HepG2 (cell line): ENCODE measurements around the gene ANAPC2. TPM values are rescaled to one million over a fixed set of nuclear protein-coding genes. Genes with fewer than 3 reads are reported as not detected.

ENCODE experiments used
- AKNA ChIP-seq: sonication (generic); formaldehyde crosslinking; IDR thresholded peaks from 2 replicates; pipeline ENCODE4 v1.4.0; 2020; ENCODE audit warnings: missing genetic modification reagents, borderline replicate concordance
- ASH2L ChIP-seq: fragments of 300-600, 200-600 bp; sonication (generic); IDR thresholded peaks from 2 replicates; pipeline ENCODE4 v1.7.0; 2017; ENCODE audit warnings: low read depth, mild to moderate bottlenecking, moderate library complexity, mixed read lengths, low read length; ENCODE audit not compliant: insufficient read length
- FOXK1 ChIP-seq: sonication (generic); formaldehyde crosslinking; IDR thresholded peaks from 2 replicates; pipeline ENCODE4 v1.4.0; 2020; ENCODE audit warnings: low read depth, missing genetic modification reagents, borderline replicate concordance
- GABPA ChIP-seq, 2 experiments: IDR thresholded peaks; 2 replicates each; pipeline ENCODE4 v1.6.1; 2011 to 2016; ENCODE audit warnings: low read depth in 2 of 2, low read length in 1 of 2, missing biosample characterization in 1 of 2, missing genetic modification characterization in 1 of 2
- HDAC2 ChIP-seq: sonication (generic); formaldehyde crosslinking; IDR thresholded peaks from 2 replicates; pipeline ENCODE4 v1.4.0; 2020; ENCODE audit warnings: missing genetic modification reagents
- KAT8 ChIP-seq: IDR thresholded peaks from 2 replicates; pipeline ENCODE4 v1.6.1; 2016; ENCODE audit warnings: missing genetic modification reagents, missing compliant biosample characterization
- MIER3 ChIP-seq: IDR thresholded peaks from 2 replicates; pipeline ENCODE4 v1.6.1; 2016; ENCODE audit warnings: missing compliant biosample characterization, borderline replicate concordance
- PRDM10 ChIP-seq: sonication (generic); formaldehyde crosslinking; IDR thresholded peaks from 2 replicates; pipeline ENCODE4 v1.4.0; 2020; ENCODE audit warnings: low read depth, missing genetic modification reagents
- RFXAP ChIP-seq: sonication (generic); formaldehyde crosslinking; IDR thresholded peaks from 2 replicates; pipeline ENCODE4 v1.4.0; 2020; ENCODE audit warnings: missing genetic modification reagents, borderline replicate concordance
- SIX4 ChIP-seq: sonication (generic); formaldehyde crosslinking; IDR thresholded peaks from 2 replicates; pipeline ENCODE4 v1.4.0; 2020; ENCODE audit warnings: missing genetic modification reagents
- SOX13 ChIP-seq, 3 experiments: fragments of 450-650 bp in 1 of 3; sonication (generic) in 1 of 3; formaldehyde crosslinking in 1 of 3; IDR thresholded peaks in 2 of 3; conservative IDR thresholded peaks in 1 of 3; 2 replicates each; pipeline versions ENCODE4 v1.5.0 to v1.6.1; 2016 to 2020; ENCODE audit warnings: antibody characterized with exemption in 1 of 3, mild to moderate bottlenecking in 1 of 3, missing compliant biosample characterization in 1 of 3, missing genetic modification reagents in 1 of 3, moderate library complexity in 1 of 3
- ZNF251 ChIP-seq: sonication (generic); formaldehyde crosslinking; IDR thresholded peaks from 2 replicates; pipeline ENCODE4 v1.9.0; 2021; ENCODE audit warnings: mild to moderate bottlenecking, missing genetic modification reagents
- ZNF282 ChIP-seq: fragments of 450-650 bp; IDR thresholded peaks from 2 replicates; pipeline ENCODE4 v1.6.1; 2018; ENCODE audit not compliant: partially characterized antibody
- ZNF343 ChIP-seq: sonication (generic); formaldehyde crosslinking; IDR thresholded peaks from 2 replicates; pipeline ENCODE4 v1.4.0; 2020; ENCODE audit warnings: mild to moderate bottlenecking, missing genetic modification reagents
- polyA plus RNA-seq, 8 experiments: library from polyadenylated mRNA; depleted of rRNA in 3 of 8; stranded (reverse) in 7 of 8; unstranded in 1 of 8; fragments of >200 nt; fragmentation: Illumina TruSeq in 4 of 8; extraction: Trizol in 4 of 8; gene quantifications; 2 replicates each; pipeline versions ENCODE4 v1.2.1 to v1.2.3, GENCODE V29; 2011 to 2016; ENCODE audit warnings: low read depth in 4 of 8, missing spikeins in 1 of 8, mixed read lengths in 1 of 8; ENCODE audit not compliant: insufficient read depth in 1 of 8
- total RNA-seq, 5 experiments: library from RNA; depleted of rRNA; stranded (reverse); fragments of >200 nt; fragmentation: Illumina TruSeq; extraction: Trizol; gene quantifications; 2 replicates each; pipeline ENCODE4 v1.2.3, GENCODE V29; 2016; ENCODE audit warnings: low read depth in 1 of 5
- TF ChIP-seq, protein P1 (sequence below): IDR thresholded peaks from 2 replicates; pipeline ENCODE4 v1.6.1; 2016; ENCODE audit warnings: low read depth, borderline replicate concordance
- TF ChIP-seq, protein P2 (sequence below): sonication (generic); formaldehyde crosslinking; IDR thresholded peaks from 2 replicates; pipeline ENCODE4 v1.4.0; 2020; ENCODE audit warnings: missing genetic modification reagents

Gene ANAPC2
- total and polyA plus RNA-seq, 2 of the 13 experiments (the other 11 are each of a cell fraction or from before 2014, with no cell fraction given): 12.3 to 15.4 TPM

GRCh38 chr9:137188490-137189296, at the start of gene ANAPC2, which contains the start of gene SSNA1 (continued):
- TF ChIP-seq SOX13 (IDR thresholded peaks at IDR 0.05) (no peak; the same call in 1 of the 2 replicates), SOX13 (CRISPR knock-in tag; conservative IDR thresholded peaks at IDR 0.05 in 1 of 2, IDR thresholded peaks at IDR 0.05 in 1 of 2) (peak in 1 of 2 experiments; percentile 56; a peak in 1 of 4 replicates), ZNF251 (no peak), ASH2L (peak; percentile 72), SIX4 (CRISPR knock-in tag) (peak; percentile 70), ZNF343 (CRISPR knock-in tag) (no peak), PRDM10 (CRISPR knock-in tag) (no peak), KAT8 (CRISPR knock-in tag) (peak; percentile 100), AKNA (CRISPR knock-in tag) (no peak), RFXAP (CRISPR knock-in tag) (peak; percentile 64; the same call in 1 of the 2 replicates), FOXK1 (CRISPR knock-in tag) (peak; percentile 99), HDAC2 (peak; percentile 98), ZNF282 (no peak), GABPA (IDR thresholded peaks at IDR 0.05; ENCODE audit: low read depth, low read length) (no peak), GABPA (CRISPR knock-in tag; IDR thresholded peaks at IDR 0.05; ENCODE audit: low read depth) (no peak; the same call in 1 of the 2 replicates), MIER3 (CRISPR knock-in tag) (peak; percentile 91; the same call in 1 of the 2 replicates)
- TF ChIP-seq, protein P1, sequence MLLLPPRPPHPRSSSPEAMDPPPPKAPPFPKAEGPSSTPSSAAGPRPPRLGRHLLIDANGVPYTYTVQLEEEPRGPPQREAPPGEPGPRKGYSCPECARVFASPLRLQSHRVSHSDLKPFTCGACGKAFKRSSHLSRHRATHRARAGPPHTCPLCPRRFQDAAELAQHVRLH: peak; percentile 83; the same call in 1 of the 2 replicates
- TF ChIP-seq, protein P2, sequence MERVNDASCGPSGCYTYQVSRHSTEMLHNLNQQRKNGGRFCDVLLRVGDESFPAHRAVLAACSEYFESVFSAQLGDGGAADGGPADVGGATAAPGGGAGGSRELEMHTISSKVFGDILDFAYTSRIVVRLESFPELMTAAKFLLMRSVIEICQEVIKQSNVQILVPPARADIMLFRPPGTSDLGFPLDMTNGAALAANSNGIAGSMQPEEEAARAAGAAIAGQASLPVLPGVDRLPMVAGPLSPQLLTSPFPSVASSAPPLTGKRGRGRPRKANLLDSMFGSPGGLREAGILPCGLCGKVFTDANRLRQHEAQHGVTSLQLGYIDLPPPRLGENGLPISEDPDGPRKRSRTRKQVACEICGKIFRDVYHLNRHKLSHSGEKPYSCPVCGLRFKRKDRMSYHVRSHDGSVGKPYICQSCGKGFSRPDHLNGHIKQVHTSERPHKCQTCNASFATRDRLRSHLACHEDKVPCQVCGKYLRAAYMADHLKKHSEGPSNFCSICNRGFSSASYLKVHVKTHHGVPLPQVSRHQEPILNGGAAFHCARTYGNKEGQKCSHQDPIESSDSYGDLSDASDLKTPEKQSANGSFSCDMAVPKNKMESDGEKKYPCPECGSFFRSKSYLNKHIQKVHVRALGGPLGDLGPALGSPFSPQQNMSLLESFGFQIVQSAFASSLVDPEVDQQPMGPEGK: peak; percentile 75
